ENCODE data around the gene MISP.

The MISP gene

GRCh38 chr19:800360-801029 lies 49.6 kb downstream of the MISP start:
- H3K27ac ChIP-seq, result no peak overlapping the region
- H3K4me3 ChIP-seq, result no peak overlapping the region
- H3K4me2 ChIP-seq, result peak overlapping the region; percentile 100
- peaks cover 38% of the 10 kb centered on the region for H3K4me1 ChIP-seq
- no peak for TF ChIP-seq Cebpa-rat (IDR thresholded peaks at IDR 0.05)
- H4K20me1 ChIP-seq, result peaks cover 79% of the 10 kb centered on the region
- H3K27me3 ChIP-seq, result no peaks in the 10 kb centered on the region
- peak overlapping the region; percentile 94; the same call in 1 of the 2 replicates for H3K9ac ChIP-seq
- H3K9me3 ChIP-seq, result no peaks in the 10 kb centered on the region
- H3K36me3 ChIP-seq, result peaks cover 75% of the 10 kb centered on the region

- Histone ChIP-seq H3K27ac (no peak overlapping the region), H3K4me2 (peak overlapping the region; percentile 100)
Measured at GRCh38 chr19:801030-801860, 50.3 kb downstream of the MISP start.

GRCh38 chr19:801861-802497 lies 51.1 kb downstream of the MISP start:
- Histone ChIP-seq H3K27me3 (no peaks in the 10 kb centered on the region), H3K4me3 (no peak overlapping the region), H3K9ac (0 out of 2 replicates have a peak overlapping the region, but pooled peaks have one; percentile 29), H3K4me2 (peak overlapping the region; percentile 100; the same call in 1 of the 2 replicates), H3K27ac (no peak overlapping the region), H3K36me3 (peaks cover 89% of the 10 kb centered on the region), H3K4me1 (peaks cover 30% of the 10 kb centered on the region), H3K9me3 (no peaks in the 10 kb centered on the region), H4K20me1 (peaks cover 93% of the 10 kb centered on the region)
- no peak for TF ChIP-seq Cebpa-rat (IDR thresholded peaks at IDR 0.05)

More at GRCh38 chr19:801030-801860, 50.3 kb downstream of the MISP start:
- H3K9ac ChIP-seq, result no peak overlapping the region
- TF ChIP-seq Cebpa-rat (IDR thresholded peaks at IDR 0.05), result no peak
- no peaks in the 10 kb centered on the region for H3K27me3 ChIP-seq
- no peaks in the 10 kb centered on the region for H3K9me3 ChIP-seq
- H3K36me3 ChIP-seq, result peaks cover 82% of the 10 kb centered on the region
- H4K20me1 ChIP-seq, result peaks cover 86% of the 10 kb centered on the region
- H3K4me3 ChIP-seq, result no peak overlapping the region
- peaks cover 34% of the 10 kb centered on the region for H3K4me1 ChIP-seq

- Histone ChIP-seq H3K4me1 (peaks cover 30% of the 10 kb centered on the region), H3K4me3 (no peak overlapping the region), H3K4me2 (no peak overlapping the region), H3K27me3 (no peaks in the 10 kb centered on the region), H3K27ac (no peak overlapping the region), H3K9ac (0 out of 2 replicates have a peak overlapping the region, but pooled peaks have one; percentile 29), H3K9me3 (no peaks in the 10 kb centered on the region), H4K20me1 (peaks cover 100% of the 10 kb centered on the region), H3K36me3 (peaks cover 96% of the 10 kb centered on the region)
- TF ChIP-seq Cebpa-rat (IDR thresholded peaks at IDR 0.05), result no peak
Measured at GRCh38 chr19:802498-803098, 51.7 kb downstream of the MISP start.

- Histone ChIP-seq H4K20me1 (peaks cover 100% of the 10 kb centered on the region), H3K36me3 (peaks cover 100% of the 10 kb centered on the region), H3K4me3 (no peak overlapping the region), H3K4me2 (no peak overlapping the region), H3K9ac (no peak overlapping the region), H3K9me3 (no peaks in the 10 kb centered on the region), H3K4me1 (peaks cover 30% of the 10 kb centered on the region), H3K27ac (no peak overlapping the region), H3K27me3 (no peaks in the 10 kb centered on the region)
- TF ChIP-seq Cebpa-rat (IDR thresholded peaks at IDR 0.05), result no peak
Measured at GRCh38 chr19:803099-803561, 52.2 kb downstream of the MISP start.

- Histone ChIP-seq H3K27ac (no peak overlapping the region), H3K9me3 (no peaks in the 10 kb centered on the region), H3K27me3 (no peaks in the 10 kb centered on the region), H3K4me2 (no peak overlapping the region), H3K9ac (no peak overlapping the region), H3K36me3 (peaks cover 99% of the 10 kb centered on the region), H3K4me3 (no peak overlapping the region), H3K4me1 (peaks cover 29% of the 10 kb centered on the region), H4K20me1 (peaks cover 100% of the 10 kb centered on the region)
- TF ChIP-seq Cebpa-rat (IDR thresholded peaks at IDR 0.05), result no peak
Measured at GRCh38 chr19:803686-804418, 52.9 kb downstream of the MISP start.

GRCh38 chr19:804419-805165 lies 53.7 kb downstream of the MISP start:
- Histone ChIP-seq H3K4me3 (no peak overlapping the region), H3K27me3 (no peaks in the 10 kb centered on the region), H4K20me1 (peaks cover 100% of the 10 kb centered on the region), H3K36me3 (peaks cover 99% of the 10 kb centered on the region), H3K9me3 (no peaks in the 10 kb centered on the region), H3K4me1 (peaks cover 22% of the 10 kb centered on the region), H3K4me2 (no peak overlapping the region), H3K27ac (no peak overlapping the region), H3K9ac (no peak overlapping the region)
- TF ChIP-seq Cebpa-rat (IDR thresholded peaks at IDR 0.05), result no peak

- H3K4me1 ChIP-seq, result peaks cover 16% of the 10 kb centered on the region
- H3K36me3 ChIP-seq, result peaks cover 99% of the 10 kb centered on the region
- no peak overlapping the region for H3K9ac ChIP-seq
Measured at GRCh38 chr19:805166-805551, 54.2 kb downstream of the MISP start.

More at GRCh38 chr19:805166-805551, 54.2 kb downstream of the MISP start:
- peaks cover 100% of the 10 kb centered on the region for H4K20me1 ChIP-seq
- no peak overlapping the region for H3K4me3 ChIP-seq
- no peak overlapping the region for H3K27ac ChIP-seq
- H3K9me3 ChIP-seq, result no peaks in the 10 kb centered on the region
- no peak overlapping the region for H3K4me2 ChIP-seq
- no peaks in the 10 kb centered on the region for H3K27me3 ChIP-seq
- TF ChIP-seq Cebpa-rat (IDR thresholded peaks at IDR 0.05), result no peak

All from BLaER1 (cell line).